Measurements from ENCODE around the gene C11orf54. TPM values are rescaled to one million over a fixed set of nuclear protein-coding genes. Genes with fewer than 3 reads are reported as not detected.

The C11orf54 gene
- total and polyA plus RNA-seq, 10 of the 15 experiments (the other 5 are each of a cell fraction or from before 2014, with no cell fraction given): 15.1 to 32.3 (median 26.8) TPM

- TF ChIP-seq REST (IDR thresholded peaks at IDR 0.05; ENCODE audit: low read depth, low read length) (no peak), BCLAF1 (IDR thresholded peaks at IDR 0.05) (no peak)
Measured at GRCh38 chr11:93775289-93775688, 33.8 kb downstream of the C11orf54 start (continued).

- Histone ChIP-seq H3K9me3 (replicated peaks; ENCODE audit: control insufficient read depth, insufficient read depth, low read length) (no peaks in the 10 kb centered on the region), H4K20me1 (ENCODE audit: control insufficient read depth, insufficient read depth) (0 out of 2 replicates have a peak, but pooled peaks cover 3% of the 10 kb centered on the region), H3K27me3 (replicated peaks in 1 of 2; ENCODE audit: control insufficient read depth in 2 of 2, insufficient read depth in 2 of 2, low read length in 1 of 2) (no peaks in the 10 kb centered on the region), H2AFZ (ENCODE audit: control insufficient read depth, low read depth, low read length) (peak overlapping the region; percentile 74; the same call in 1 of the 2 replicates), H3K4me2 (ENCODE audit: control insufficient read depth, insufficient read depth) (peak overlapping the region; percentile 71), H3K4me3 (peak overlapping the region; percentile 80), H3K79me2 (ENCODE audit: control insufficient read depth, insufficient read depth, low read length) (peaks cover 47% of the 10 kb centered on the region), H3K4me1 (ENCODE audit: control insufficient read depth, insufficient read depth, low read length) (no peaks in the 10 kb centered on the region; the same call in 1 of the 2 replicates), H3K36me3 (ENCODE audit: control insufficient read depth in 2 of 2, insufficient read depth in 2 of 2, low read length in 1 of 2) (peaks cover 0 to 8% of the 10 kb centered on the region in 2 experiments; a peak in 1 of 4 replicates), H3K9ac (ENCODE audit: control insufficient read depth, insufficient read depth, low read length) (peak overlapping the region; percentile 99), H3K27ac (ENCODE audit: control insufficient read depth, insufficient read depth) (peak overlapping the region; percentile 95; the same call in 1 of the 2 replicates)
- no TSS peak for BruUV-seq (replicated peaks)
- ChIA-PET RAD21 (ENCODE audit: unreplicated experiment) (interaction anchor here (0.8 to 2.9 kb wide), 6 partner anchors 36 to 674 kb away, joined by 3 to 40 read pairs (median 8); partner anchors contain the start of genes C11orf54, PANX1 and TAF1D), POLR2A (interaction anchor here (1.1 to 5.2 kb wide), 3 partner anchors 36 to 122 kb away, joined by 3 to 85 read pairs (median 7); partner anchors contain the start of genes C11orf54, CEP295 and TAF1D), SMC1A (ENCODE audit: uncharacterized antibody, unreplicated experiment) (interaction anchor here (1.1 to 4.9 kb wide), 8 partner anchors 17 to 250 kb away, joined by 3 to 74 read pairs (median 4); partner anchors contain the start of genes C11orf54 and TAF1D), CTCF (interaction anchor here (0.6 to 3.5 kb wide), 14 partner anchors 11 to 1357 kb away, joined by 3 to 36 read pairs (median 4); partner anchors contain the start of genes C11orf54 and TAF1D)
- intact Hi-C loops (cut with micrococcal nuclease; ENCODE audit: unreplicated experiment) (loop anchor here (10.0 kb wide), 1 partner anchor 589 kb away; the partner anchor contains the start of gene SLC36A4), in situ Hi-C loops (cut with MboI) (no loop called here)
- WGBS (ENCODE audit: insufficient coverage, insufficient replicate concordance, low lambda C conversion rate, missing lambda C conversion rate): 56% methylated on average over 7 of the region's 7 CpGs
- FAIRE-seq (no peak), DNase-seq (ENCODE audit: low read depth, low spot score) (no peak), ATAC-seq (no peak)
- TF ChIP-seq SUPT20H (IDR thresholded peaks at IDR 0.05; ENCODE audit: borderline replicate concordance, control insufficient read depth, low read depth, low read length) (no peak), SMAD1 (IDR thresholded peaks at IDR 0.05; ENCODE audit: low read depth, partially characterized antibody) (no peak), TAF1 (IDR thresholded peaks at IDR 0.05; ENCODE audit: borderline replicate concordance, low read depth, low read length) (no peak), ZZZ3 (IDR thresholded peaks at IDR 0.05; ENCODE audit: control insufficient read depth, insufficient read length, low read depth) (no peak), ZNF274 (IDR thresholded peaks at IDR 0.05; ENCODE audit: insufficient read depth, insufficient read length) (no peak), ZNF687 (IDR thresholded peaks at IDR 0.05) (no peak), MYB (IDR thresholded peaks at IDR 0.05; ENCODE audit: borderline replicate concordance, low read depth, low read length) (no peak)
Measured at GRCh38 chr11:93783362-93783761, 41.9 kb downstream of the C11orf54 start.
